Measurements from ENCODE around the gene NSUN2.

Gene NSUN2

GRCh38 chr5:6644794-6645241 is 12.0 kb upstream of the NSUN2 start:
- DNase-seq (ENCODE audit: low read depth in 3 of 3): no peak

DNA sequence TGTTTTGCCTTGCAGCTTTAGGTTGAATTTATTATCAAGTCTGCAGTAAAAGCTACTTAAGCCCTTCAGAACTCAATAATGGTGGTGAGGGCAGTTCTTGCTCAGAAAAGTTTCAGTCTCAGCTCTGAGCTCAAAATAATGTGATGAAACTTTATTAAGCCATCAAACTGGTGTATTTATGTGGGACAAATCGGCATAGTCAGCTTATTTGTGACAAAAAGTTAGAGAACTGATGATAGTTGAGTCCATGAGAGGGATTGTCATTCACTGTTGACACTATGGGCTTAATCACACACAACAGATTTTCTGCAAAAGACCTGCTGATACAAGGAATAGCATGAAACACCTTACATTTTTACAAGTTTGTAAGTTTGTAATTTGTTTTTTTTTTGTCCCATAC is 9.8 kb upstream of the NSUN2 start:
- DNase-seq (ENCODE audit: low read depth in 3 of 3): no peak

DNA sequence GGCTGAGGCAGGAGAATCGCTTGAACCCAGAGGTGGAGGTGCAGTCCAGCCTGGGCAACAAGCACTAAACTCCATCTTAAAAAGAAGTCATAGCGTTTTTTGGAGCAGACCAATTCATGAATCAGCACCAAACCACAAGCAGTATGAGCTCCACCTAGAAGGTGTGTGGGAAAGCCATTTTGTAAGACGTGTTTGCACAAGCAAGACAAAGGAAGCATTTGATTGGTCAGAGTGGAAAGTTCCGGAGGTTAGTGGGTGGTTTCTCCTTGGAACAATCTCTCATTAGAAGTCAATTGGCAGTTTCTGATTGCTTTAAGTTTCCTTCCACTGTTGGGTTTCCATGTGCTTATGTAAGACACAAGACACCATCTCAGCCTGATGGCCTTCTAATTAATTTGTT is 5.4 kb upstream of the NSUN2 start:
- DNase-seq (ENCODE audit: low read depth in 3 of 3): no peak

DNA sequence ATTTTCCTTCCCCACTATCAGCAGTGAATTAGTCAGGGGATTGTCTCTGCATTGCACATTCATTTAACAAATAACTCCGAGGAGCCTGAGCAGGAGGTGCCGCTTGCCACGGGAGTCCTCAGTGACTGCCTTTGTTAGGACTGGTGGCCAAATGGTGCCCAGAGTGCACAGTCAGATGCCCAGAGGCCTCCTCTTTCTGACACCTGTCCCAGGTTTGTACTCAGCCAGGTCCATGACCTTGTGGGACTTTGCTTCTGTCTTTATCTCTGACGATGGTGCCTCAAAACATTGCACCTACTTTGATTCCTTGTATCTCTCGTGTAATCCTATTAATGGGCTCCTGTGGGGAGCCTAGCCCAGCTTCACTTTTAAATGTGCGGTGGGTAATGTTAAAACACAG is 4.7 kb upstream of the NSUN2 start:
- DNase-seq (ENCODE audit: low read depth in 3 of 3): no peak

DNA sequence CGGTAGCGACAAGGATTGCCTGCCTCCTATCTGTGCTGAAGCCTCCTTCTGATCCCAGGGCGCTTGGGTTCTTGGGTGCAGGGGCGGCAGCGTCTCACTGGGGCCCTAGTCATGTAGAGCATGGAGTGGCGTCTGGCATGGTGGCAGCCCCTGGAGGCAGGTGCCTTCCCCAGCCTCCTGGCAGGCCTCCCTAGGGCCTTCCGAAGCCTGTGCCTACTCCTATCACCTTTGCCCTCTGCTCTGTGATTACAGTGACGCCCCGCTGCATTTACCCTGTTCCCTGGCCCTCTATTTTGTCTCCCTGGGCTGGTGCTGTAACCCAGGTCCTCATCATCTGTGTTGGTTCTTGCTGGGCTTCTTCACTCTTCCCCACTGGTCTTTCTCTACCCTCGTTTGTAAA is 4.2 kb upstream of the NSUN2 start:
- no peak for DNase-seq (ENCODE audit: low read depth in 3 of 3)

DNA sequence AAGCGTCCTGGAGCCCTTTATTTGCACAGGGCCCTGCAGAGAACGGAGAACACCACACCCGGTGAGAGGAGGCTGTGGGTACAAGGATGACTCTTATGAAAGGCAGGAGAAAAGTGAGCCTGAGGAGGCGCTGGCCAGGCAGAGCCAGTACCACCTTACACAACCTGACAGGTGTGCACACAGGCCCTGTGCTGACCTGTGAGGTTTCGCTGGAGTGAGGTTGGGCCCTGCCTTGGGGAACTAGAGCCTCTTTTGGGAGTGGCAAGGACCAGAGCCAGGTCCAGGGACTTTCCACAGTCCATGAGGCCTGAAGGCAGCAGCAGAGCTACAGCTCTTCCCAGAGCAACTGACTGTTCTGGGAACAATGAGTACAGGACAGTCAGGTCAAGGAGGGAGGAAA is 3.4 kb upstream of the NSUN2 start:
- no peak for DNase-seq (ENCODE audit: low read depth in 3 of 3)

DNA sequence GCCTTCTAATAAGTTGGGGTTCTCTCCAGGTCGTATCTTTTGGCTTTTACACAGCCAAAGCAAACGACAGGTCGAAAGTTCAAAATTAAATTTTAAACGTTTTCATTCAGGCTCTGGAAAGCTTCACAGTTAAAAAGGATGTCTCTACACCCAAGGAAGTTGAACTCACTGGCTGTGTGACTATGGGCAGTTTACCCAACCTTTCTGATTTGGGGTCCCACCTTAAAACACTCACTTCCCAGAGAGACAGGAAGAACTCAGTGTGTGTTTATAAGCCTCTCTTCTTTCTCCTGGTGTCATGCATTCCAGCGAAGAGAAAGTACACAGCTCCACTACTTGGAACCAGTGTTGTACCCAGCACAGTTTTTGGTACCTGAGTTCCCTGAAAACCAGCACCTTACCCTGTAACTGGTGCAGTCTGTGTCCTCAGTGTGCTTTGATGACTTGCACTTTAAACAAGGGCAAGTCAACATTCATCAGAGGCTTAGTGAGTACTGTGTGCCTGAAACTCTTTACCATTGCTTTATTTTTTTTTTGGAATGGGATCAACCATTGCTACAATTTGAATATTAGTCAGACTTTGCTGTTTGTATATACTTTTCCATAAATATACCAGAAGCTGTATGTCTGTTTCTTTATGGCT is 2.1 kb upstream of the NSUN2 start:
- no peak for DNase-seq (ENCODE audit: low read depth in 3 of 3)

GRCh38 chr5:6634306-6634705 is 1.5 kb upstream of the NSUN2 start:
- no peak for DNase-seq (ENCODE audit: low read depth in 3 of 3)

GRCh38 chr5:6633469-6634245 is 813 bp upstream of the NSUN2 start:
- no peak for DNase-seq (ENCODE audit: low read depth in 3 of 3)

DNA sequence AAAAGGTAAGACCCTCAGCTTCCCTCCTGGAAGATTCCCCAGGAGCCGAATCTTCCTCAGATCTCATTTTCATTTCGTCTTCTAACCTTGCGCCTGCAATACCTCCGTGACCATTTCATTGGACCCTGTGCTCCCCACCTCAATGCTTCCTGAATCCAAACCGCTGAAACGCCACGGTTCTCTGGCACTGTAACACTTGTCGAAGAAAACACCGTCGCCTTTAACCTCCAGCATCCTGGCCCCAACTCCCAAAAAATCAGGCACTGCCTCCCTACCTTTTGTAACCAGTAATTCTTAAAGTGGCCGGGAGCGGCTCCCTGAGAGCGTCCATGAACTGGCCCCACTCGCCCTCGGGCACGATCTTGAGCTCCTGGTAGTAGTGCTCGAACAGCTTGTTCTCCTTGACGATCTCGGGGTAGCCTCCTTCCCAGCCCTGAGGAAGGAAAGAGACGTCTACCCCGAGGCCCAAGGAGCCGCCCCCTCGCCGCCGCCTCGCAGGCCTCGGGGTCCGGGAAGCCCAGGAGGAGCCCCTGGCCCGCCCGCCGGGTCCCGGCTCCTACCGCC is 438 bp downstream of the NSUN2 start:
- no peak for DNase-seq (ENCODE audit: low read depth in 3 of 3)

DNA sequence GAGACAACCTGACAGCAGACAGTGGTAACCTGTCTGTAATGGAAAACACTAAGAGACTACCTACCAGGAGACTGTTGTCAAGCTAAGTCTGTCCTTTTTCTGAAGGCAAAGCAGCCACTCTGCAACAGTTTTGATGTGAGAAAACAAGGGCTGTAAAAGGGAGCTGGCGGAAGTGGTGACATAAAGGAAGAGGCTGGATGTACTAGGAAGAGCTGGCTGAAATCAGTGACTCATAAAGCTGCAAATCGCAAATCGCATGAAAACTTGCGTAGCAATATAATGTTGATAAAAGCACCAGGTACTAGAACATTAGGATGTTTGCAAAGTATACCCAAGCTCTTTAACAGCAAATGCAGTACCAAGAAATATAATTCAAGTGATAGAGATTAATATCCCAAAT is 1.4 kb downstream of the NSUN2 start:
- no peak for DNase-seq (ENCODE audit: low read depth in 3 of 3)

GRCh38 chr5:6626508-6626907 is 6.3 kb downstream of the NSUN2 start:
- no peak for DNase-seq (ENCODE audit: low read depth in 3 of 3)

DNA sequence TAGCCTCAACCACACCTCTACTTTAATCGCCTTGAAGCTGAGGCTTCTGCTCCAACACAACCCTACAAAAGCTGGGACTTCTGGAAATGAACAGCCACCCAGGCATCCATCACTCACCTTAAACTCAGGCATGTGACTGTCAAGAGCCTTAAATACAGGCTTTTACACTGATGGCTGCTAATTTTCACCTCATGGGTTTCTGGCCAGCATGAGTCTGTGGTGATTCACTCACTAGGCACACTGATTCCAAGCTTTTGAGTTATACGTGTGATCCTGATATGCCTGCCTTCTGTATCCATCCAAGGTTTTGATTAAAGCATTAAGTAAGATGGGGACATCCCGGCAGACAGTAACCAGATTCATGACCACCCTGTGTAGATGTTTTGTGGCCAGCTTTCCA is 8.9 kb downstream of the NSUN2 start:
- no peak for DNase-seq (ENCODE audit: low read depth in 3 of 3)

DNA sequence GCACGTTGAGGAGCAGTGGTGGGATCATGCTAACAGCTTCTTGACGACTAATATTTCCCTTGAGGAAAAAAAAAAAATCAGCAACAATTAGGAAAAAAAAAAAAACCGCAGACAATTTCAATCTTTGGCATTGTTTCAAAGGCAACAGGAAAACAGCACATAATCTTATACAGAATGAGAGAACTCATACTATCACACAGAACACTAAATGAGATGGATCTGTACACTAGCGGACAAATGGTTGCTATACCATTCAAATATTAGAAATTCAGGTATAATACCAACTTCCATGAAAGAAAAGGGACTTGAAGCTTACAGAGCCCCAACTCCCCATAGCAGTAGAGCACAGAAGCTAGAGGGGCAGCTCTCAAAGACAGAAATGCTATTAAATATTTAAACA is 9.6 kb downstream of the NSUN2 start:
- DNase-seq (ENCODE audit: low read depth in 3 of 3): no peak

DNA sequence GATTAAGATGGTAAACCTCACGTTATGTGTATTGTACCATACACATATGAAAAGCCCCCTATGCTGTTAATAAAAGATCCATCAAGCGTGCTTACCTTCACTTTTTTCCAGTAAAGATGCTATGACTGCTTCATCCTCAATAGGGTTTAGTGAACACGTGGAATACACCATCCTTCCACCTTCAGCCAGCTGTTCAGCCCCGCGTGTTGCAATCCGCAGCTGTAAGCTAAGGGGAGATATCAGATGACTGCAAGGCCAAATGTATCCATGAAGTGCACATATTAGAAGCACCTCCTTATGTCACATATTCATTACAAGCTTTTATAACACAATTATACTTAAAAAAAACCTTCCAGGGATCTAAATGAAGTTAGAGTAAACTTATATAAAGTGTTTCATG is 16.2 kb downstream of the NSUN2 start:
- DNase-seq (ENCODE audit: low read depth in 3 of 3): no peak

DNA sequence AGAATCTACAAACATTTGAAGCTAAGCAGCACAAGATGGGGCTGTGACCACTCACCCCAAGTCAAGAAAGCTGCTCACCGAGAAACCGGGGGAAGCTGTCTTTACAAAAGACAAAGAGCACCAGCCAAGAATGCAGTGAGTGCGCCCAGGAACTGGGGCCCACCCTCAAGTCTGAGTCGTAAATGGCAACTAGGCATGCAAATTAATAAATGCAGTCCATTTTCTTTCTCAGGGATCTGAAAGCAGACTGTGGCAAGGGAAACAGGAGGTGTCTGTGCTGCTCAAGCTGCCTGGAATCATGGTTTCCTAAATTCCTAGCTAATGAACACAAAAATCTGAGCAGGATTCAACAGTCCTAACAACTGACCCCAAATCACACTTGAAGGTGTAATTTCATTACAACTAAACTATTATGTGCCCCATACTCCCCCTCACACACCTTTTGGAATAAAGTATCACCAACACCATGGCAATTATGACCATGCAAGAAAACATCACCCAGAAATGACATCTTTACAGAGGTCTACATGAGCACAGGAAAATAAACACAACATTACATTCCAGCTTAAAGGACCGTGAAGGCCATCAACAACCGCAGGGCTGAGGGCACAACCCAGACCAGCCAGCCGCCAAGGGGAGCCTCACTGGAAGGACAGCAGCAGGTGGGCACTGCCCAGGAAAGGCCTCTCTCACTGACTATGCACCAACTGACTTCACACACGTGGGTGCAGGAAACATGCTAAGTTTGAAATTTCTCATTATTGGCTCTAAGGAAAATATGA is 17.6 kb downstream of the NSUN2 start:
- no peak for DNase-seq (ENCODE audit: low read depth in 3 of 3)

DNA sequence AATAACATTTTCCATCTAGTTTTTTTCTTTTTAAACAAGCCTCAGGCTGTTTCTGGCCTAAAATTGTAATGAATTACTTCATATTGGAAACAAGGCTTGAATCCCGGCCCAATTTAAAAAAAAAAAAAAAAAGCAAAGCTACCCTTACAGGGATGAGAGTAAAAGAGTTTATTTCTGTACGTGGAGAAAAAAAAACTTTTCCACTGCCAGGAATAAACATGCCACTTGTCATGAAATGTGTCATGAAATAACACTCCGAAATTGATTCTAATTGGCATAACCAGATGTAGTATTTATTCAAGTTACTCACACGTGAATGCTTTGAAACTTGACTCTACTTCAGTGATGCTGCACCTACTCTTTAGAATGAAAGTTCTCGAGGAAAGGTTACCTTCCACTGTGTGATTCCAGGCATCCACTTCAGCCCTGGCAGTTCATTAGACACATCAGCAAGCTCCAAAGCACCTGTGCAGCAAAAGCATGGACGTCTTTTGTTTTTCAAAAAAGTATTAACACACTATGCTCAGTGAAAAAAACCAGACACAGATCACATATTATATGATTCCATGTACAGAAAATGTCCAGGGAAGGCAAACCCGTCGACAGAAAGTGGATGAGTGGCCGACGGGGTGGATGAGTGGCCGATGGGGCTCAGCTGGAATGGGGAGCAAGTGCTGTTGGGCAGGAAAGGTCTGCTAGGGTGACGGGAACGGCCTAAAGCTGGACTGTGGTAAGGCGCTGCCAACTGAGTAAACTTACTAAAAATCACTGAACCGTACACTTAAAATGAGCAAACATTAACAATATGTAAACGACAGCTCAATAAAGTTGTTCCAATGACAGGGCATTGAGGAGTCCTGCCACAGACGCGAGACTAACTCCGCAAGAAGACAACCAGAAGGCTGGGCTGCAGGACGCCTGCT is 21.2 kb downstream of the NSUN2 start:
- DNase-seq (ENCODE audit: low read depth in 3 of 3): no peak

- no peak for DNase-seq (ENCODE audit: low read depth in 3 of 3)
These were observed 24.8 kb downstream of the NSUN2 start for GRCh38 chr5:6608016-6608415.

DNA sequence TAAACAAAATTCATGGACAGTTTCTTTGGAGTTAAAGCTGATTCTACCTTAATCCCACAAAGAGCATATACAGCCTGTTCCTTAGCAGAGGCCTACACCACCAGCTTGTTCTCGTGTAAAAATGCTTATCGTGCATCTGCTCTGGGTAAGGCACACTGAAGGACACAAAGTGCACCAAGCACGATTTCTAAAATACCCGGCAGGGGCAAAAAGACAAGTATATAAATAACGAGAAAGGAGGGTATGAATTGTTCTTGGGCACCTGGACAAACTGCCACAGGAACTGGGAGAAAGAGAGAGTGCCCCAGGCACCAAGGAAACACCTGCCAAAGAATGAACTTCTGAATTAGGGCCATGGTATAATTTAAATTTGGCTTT is 25.3 kb downstream of the NSUN2 start:
- DNase-seq (ENCODE audit: low read depth in 3 of 3): no peak

- no peak for DNase-seq (ENCODE audit: low read depth in 3 of 3)
These were observed 25.8 kb downstream of the NSUN2 start for GRCh38 chr5:6606884-6607558.

DNA sequence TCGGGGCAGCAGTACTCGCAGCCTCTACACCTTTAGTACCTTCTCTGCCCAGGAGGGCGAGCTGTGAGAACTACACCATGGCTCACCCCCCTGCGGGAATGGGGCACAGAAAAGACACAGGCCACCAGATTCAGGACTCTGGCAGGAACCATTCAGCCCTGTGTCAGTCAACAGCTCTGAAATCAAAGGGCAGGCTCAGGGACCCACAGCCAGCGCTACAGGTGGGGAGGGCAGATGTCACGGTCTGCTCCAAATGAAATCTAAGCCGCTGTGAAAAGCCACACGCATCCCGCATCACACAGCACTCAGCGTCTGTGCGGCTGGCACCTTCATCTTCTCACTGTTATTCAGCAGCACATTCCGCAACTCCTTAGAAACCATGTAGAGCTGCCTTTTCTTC is 27.9 kb downstream of the NSUN2 start:
- no peak for DNase-seq (ENCODE audit: low read depth in 3 of 3)
